ENCODE results near the gene INSR.
A peak's percentile ranks its signal among the peaks of the same experiment; 100 is the strongest.
"Not testable (repeated sequence)": the region's sequence is repeated elsewhere in the genome, so short reads cannot be mapped to it uniquely, and the experiment has no call there.

The INSR gene

GRCh38 chr19:7215176-7215575 lies 79.0 kb downstream of the INSR start:
- no peak for DNase-seq

- no peak for DNase-seq
These were observed 79.7 kb downstream of the INSR start for GRCh38 chr19:7214324-7215089.

DNA sequence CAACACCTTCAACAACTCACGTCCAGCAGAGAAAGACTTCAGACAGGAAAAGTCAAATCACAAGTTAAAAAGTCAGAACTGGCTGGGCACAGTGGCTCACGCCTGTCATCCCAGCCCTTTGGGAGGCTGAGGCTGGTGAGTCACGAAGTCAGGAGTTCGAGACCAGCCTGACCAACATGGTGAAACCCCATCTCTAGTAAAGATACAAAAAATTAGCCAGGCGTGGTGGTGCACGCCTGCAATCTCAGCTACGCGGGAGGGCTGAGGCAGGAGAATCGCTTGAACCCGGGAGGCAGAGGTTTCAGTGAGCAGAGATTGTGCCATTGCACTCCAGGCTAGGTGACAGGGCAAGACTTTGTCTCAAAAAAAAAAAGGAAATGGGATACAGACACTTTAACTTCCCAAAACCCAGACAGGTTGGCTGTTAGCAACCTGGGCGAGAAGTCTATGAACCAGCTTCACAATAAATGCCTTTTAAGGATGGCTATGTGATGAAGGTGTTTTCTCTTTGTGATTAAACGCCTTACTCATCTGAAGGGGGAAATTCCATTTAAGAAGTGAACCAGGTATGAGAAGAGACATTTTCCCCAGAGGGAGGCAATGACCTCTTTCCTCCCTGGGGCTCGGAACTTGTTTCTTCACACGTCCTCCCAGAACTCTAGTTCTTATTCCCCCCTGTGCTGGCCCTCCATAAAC lies 80.4 kb downstream of the INSR start:
- no peak for DNase-seq

GRCh38 chr19:7211191-7211951 lies 82.8 kb downstream of the INSR start:
- DNase-seq: no peak

DNA sequence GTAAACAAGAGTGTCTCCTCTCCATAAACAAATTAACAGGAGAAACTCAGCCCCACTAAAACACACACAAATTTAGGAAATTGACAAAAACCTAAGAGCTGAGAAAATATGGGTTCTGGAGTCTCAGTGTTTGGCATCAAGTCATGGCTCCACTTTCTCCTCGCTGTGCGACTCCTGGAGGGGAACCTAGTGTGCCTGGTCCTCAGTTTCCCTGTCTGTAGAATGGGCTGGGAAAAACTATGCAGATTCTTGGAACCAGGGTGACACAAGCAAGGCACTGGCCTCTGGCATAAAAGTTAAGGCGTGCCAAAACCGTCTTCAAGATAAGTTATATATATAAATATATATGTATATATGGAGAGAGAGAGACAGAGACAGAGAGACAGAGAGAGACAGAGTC lies 83.9 kb downstream of the INSR start:
- no peak for DNase-seq

DNA sequence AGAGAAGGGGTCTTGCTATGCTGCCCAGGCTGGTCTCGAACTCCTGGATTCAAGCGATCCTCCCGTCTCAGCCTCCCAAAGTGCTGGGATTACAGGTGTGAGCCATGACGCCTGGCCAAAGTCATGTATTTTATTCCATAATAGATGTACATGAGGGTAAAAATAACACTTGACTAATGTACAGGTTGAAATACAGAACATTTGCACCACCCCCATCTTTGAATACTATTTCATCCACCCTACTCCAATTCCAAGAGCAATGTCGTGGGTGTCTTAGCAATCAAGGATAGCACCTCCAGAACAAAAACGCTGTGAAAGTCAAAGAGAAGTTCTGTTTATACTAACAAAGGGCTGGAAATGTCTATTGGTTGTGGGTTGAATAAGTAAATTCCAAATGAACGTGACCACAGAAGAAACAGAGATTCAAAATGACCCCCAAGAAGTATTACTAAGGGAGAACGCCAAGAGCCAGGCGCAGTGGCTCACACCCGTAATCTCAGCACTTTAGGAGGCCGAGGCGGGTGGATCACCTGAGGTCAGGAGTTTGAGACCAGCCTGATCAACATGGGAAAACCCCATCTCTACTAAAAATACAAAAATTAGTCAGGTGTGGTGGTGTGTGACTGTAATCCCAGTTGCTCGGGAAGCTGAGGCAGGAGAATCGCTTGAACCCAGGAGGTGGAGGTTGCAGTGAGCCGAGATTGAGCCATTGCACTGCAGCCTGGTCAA lies 84.5 kb downstream of the INSR start:
- DNase-seq: not testable (repeated sequence)

DNA sequence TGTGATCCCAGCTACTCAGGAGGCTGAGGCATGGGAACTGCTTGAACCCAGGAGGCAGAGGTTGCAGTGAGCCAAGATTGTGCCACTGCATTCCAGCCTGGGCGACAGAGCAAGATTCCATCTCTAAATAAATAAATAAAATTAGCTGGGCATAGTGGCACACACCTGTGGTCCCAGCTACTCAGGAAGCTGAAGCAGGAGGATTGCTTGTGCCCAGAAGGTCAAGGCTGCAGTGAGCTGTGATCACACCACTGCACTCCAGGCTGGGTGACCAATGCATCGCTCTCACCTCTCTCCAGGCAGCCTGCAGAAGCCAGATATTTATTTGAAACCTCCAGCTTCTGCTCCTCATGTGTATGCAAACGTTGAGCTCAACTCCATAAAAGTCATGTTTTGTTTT lies 85.2 kb downstream of the INSR start:
- not testable (repeated sequence) for DNase-seq

GRCh38 chr19:7203332-7203731 lies 90.9 kb downstream of the INSR start:
- DNase-seq: no peak

GRCh38 chr19:7202888-7203287 lies 91.3 kb downstream of the INSR start:
- DNase-seq: no peak

DNA sequence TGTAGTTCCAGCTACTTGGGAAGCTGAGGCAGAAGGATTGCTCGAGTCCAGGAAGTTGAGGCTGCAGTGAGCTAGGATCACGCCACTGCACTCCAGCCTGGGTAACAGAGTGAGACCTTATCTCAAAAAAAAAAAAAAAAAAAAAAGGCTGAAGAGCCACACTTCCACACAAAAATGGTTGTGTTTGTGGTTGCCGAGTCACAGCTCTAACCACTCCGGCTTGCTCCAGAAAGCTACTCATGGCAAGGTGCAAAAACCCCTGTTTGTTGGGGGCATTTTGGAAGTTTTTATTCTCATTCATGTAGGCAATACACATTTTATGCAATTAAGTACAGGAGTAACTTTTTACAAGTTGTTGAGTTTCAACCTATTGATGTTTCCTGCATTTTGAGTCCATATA lies 93.5 kb downstream of the INSR start:
- no peak for DNase-seq

GRCh38 chr19:7199613-7200533 lies 94.3 kb downstream of the INSR start:
- no peak for DNase-seq

- peak; percentile 45 for DNase-seq
These were observed 96.2 kb downstream of the INSR start for GRCh38 chr19:7197760-7198696.

DNA sequence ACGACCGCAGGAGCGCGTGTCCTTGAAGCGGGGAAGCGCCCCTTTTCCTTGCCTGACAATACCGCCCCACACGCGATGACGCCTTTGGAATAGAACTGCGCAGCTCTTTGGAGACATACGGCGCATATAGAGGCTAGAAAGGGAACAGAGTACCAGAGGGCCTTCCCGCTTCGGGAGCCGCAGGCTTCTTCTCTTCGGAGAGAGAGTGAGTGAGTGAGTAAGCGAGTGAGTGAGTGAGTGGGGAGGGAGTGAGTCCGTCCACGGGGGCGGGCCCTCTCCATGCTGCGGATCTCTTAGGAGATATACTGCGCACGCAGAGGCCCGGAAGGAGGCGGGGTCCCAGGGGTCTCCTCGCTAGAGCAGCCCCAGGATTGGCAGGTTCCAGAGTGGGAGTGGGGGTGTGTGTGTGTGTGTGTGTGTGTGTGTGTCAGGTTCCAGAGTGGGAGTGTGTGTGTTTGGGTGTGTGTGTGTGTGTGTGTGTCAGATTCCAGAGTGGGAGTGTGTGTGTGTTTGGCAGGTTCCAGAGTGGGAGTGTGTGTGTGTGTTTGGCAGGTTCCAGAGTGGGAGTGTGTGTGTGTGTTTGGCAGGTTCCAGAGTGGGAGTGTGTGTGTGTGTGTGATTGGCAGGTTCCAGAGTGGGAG lies 97.0 kb downstream of the INSR start:
- peak; percentile 18 for DNase-seq

GRCh38 chr19:7196763-7197118 lies 97.5 kb downstream of the INSR start:
- no peak for DNase-seq

GRCh38 chr19:7195046-7195445 lies 99.2 kb downstream of the INSR start:
- no peak for DNase-seq

GRCh38 chr19:7194566-7194965 lies 99.6 kb downstream of the INSR start:
- DNase-seq: no peak

DNA sequence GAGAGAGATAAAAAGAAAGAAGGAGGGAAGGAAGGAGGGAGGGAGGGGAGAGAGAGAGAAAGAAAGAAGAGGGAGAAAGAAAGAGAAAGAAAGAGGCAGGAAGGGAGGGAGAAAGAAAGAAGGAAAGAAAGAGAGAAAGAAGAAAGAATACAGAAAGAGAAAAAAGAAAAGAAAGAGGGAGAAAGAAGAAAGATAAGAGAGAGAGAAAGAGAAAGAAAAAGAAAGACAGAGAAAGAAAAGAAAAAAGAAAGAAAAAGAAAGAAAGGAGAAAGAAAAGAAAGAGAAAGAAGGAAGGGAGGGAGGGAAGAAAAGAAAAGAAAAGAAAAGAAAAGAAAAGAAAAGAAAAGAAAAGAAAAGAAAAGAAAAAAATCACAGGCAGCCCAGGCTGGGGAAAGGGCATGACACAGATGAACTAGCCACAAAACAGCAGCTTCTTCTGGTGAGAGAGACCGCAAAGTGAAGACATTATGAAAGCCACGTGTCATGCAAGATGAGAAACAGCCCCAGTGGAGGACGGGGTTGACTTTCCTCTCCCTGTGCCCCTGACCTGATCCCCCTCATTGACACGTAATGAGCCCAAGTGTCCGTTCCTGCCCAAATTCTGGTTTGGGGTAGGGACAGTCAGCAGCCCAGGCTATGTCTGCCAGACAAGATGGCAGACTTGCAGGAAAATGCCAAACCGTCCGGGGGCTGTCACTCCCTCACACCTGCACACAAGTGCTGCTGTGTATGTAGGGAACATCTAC lies 102.1 kb downstream of the INSR start:
- no peak for DNase-seq

GRCh38 chr19:7188698-7189629 lies 105.2 kb downstream of the INSR start:
- peak; percentile 30 for DNase-seq

All from NCI-H748 treated with DMSO at 0.1 percent for 48 hours (cell line).